PFSK-1 (cell line): ENCODE results near the gene COPS3.

Source experiments
- SIN3A ChIP-seq: IDR thresholded peaks from 2 replicates; pipeline ENCODE4 v1.6.1; 2012; ENCODE audit warnings: mild to moderate bottlenecking, low read length, moderate library complexity, borderline replicate concordance; ENCODE audit not compliant: insufficient read depth
- TF ChIP-seq, protein P1 (sequence below), 2 experiments: IDR thresholded peaks; 2 replicates each; pipeline versions ENCODE4 v1.6.1 to v1.8.0; 2011 to 2012; ENCODE audit warnings: low read depth in 2 of 2, low read length in 2 of 2, control low read depth in 1 of 2, inconsistent platforms in 1 of 2, mild to moderate bottlenecking in 1 of 2, moderate library complexity in 1 of 2; ENCODE audit not compliant: insufficient read depth in 1 of 2

DNA sequence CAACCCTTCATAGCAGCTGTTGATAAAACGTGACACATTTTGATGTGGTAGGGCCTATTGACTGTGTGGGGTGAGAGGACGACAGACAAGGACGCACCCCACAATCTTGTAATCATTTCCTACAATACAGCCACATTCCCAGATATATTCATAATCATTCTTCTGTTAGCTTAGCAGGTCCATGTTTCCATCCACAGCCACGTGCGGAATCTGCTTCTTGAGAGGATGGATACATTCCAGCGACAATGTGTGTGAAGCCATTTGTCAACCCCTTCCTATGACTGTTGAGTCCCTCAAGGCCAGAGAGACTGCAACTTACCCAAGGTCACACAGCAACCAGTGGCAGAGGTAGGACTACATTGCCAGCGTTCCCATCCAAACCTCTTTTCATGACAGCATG, 8.7 kb upstream of the COPS3 start:
- no peak for TF ChIP-seq SIN3A
- TF ChIP-seq, protein P1, sequence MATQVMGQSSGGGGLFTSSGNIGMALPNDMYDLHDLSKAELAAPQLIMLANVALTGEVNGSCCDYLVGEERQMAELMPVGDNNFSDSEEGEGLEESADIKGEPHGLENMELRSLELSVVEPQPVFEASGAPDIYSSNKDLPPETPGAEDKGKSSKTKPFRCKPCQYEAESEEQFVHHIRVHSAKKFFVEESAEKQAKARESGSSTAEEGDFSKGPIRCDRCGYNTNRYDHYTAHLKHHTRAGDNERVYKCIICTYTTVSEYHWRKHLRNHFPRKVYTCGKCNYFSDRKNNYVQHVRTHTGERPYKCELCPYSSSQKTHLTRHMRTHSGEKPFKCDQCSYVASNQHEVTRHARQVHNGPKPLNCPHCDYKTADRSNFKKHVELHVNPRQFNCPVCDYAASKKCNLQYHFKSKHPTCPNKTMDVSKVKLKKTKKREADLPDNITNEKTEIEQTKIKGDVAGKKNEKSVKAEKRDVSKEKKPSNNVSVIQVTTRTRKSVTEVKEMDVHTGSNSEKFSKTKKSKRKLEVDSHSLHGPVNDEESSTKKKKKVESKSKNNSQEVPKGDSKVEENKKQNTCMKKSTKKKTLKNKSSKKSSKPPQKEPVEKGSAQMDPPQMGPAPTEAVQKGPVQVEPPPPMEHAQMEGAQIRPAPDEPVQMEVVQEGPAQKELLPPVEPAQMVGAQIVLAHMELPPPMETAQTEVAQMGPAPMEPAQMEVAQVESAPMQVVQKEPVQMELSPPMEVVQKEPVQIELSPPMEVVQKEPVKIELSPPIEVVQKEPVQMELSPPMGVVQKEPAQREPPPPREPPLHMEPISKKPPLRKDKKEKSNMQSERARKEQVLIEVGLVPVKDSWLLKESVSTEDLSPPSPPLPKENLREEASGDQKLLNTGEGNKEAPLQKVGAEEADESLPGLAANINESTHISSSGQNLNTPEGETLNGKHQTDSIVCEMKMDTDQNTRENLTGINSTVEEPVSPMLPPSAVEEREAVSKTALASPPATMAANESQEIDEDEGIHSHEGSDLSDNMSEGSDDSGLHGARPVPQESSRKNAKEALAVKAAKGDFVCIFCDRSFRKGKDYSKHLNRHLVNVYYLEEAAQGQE (IDR thresholded peaks at IDR 0.05; ENCODE audit: insufficient read depth in 1 of 2, low read depth in 2 of 2, low read length in 2 of 2) = no peak
